ENCODE data around the gene INTS4.
"Not testable (repeated sequence)": the region's sequence is repeated elsewhere in the genome, so short reads cannot be mapped to it uniquely, and the experiment has no call there.

The INTS4 gene

GRCh38 chr11:78023426-78023825 is 29.0 kb upstream of the INTS4 start:
- no peak for DNase-seq (ENCODE audit: low spot score)

DNA sequence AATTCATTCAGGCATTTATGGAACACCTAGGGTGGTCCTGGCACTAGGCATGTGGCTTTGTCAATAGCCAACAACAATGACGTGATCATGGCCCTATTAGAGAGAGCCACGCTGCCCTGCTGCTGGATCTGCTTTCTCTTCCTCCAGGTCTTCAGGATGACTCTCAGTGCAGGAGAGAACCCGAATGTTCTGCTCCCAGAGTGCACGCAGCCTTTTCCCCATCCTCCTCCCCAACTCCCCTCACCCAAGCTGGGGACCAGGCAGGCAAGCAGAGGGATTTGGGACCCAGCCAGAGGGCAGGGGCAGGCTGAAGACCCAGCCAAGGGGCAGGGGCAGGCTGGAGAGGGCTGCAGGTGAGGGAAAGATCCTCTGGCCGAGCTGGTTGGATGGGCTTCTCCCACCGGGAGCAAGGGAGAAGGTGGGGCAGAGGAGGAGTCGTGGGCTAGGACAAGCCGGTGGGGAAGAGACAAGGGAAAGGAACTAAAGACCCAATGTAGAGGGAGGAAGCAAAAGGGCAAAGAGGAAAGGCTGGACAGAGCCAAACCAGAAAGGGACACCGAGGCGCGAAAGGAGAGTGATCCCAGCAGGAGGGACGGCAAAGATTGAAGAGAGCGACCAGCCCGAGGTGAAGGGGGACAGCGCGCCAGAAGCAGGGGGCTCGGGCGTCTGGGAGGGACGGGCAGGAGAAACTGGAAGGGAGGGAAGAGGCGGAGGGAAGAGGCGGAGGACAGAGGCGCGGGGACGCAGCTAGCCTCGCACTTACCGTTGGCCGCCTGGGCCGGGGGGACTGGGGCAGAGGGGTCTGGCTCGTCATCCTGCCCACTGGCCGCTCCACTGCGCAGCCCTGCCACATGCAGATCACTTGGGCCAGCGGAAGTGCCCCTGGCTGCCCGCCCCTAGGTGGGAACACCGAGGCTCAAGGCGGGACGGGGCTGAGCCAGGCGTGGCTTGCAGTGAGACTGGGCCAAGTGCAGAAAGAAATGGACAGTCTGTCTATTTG is 28.2 kb upstream of the INTS4 start, which contains the start of gene KCTD14:
KCTD14 (minus strand) TSS at position 880 of the 1,000 bp plus-strand sequence; CDS start at position 853, 27 bp downstream.
- peak; percentile 66 for DNase-seq (ENCODE audit: low spot score)

DNA sequence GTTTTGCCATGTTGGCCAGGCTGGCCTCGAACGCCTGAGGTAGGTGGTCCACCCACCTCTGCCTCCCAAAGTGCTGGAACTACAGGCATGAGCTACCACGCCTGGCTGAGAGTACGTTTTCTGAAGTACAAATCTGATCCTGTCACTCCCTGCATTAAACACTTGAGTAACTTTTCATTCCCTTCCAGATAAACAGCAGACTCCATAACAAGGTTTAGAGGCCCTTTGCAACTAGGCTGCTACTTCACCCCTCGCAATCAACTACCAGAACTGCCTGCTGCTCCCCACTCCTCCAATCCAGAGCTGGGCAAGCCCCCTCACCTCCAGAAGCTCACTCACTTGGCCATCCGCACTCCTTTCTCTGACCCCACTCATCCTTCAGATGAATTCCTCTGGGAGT is 27.1 kb upstream of the INTS4 start:
- no peak for DNase-seq (ENCODE audit: low spot score)

DNA sequence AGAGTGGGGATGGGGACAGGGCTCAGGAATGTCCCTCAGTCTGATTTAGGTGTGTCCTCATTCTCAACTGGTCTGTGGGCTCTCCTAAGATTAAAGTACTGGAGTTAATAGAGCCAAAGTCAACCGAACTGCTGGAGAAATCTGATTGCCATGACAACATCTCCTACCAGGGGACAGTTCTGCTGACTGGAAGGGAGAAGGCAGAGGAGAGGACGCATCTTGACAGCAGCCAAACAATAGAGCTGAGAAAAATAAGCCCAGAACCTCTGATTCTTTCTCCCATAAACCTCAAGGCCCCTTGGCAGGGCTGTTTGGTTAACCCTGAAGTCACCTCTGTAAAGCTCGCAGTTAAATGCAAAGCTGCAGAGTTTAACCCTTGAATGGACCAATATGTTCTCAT is 25.8 kb upstream of the INTS4 start:
- DNase-seq (ENCODE audit: low spot score): no peak

- DNase-seq (ENCODE audit: low spot score): peak; percentile 4
These were observed 25.3 kb upstream of the INTS4 start for GRCh38 chr11:78019808-78020207.

DNA sequence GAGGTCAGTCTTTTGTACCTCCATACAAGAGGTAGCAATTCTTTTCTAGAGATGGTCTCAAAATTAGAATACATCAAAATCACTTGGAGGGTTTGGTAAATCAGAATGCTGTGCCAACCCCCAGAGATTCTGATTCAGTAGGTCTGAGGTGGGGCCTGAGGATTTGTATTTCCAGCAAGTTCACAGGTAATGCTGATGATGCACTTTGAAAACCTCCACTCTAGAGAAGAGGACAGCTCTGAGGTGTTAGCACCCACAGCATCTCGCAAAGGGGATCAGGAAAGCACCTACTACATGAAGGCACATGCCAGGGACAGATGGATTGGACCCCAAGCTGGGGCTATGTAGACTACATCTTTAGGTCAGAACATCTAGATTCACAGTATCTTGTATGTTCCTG is 21.4 kb upstream of the INTS4 start:
- no peak for DNase-seq (ENCODE audit: low spot score)

GRCh38 chr11:78014937-78015520 is 20.6 kb upstream of the INTS4 start:
- DNase-seq (ENCODE audit: low spot score): not testable (repeated sequence)

- DNase-seq (ENCODE audit: low spot score): no peak
These were observed 16.8 kb upstream of the INTS4 start for GRCh38 chr11:78011301-78011700.

- DNase-seq (ENCODE audit: low spot score): no peak
These were observed 16.3 kb upstream of the INTS4 start for GRCh38 chr11:78010755-78011154.

- DNase-seq (ENCODE audit: low spot score): no peak
These were observed 15.8 kb upstream of the INTS4 start for GRCh38 chr11:78010304-78010703.

DNA sequence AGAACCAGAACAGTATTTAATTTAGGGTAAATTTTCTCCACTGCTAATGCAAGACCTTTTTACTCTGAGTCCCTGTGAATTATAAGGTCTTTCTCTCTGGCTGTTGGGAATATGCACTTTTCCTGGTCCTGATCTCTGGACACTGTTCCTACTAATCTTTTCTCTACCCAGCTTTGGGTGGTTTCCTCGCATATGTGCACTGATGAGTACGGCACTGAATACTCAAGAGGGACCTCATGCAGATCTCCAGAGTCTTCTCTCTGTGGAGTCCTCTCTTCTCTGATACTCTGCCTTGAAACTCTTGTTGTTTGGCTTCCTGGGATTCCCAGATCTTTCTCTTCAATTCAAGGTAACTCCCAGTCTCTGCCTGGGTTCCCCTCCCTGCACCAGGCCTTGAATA is 14.6 kb upstream of the INTS4 start:
- DNase-seq (ENCODE audit: low spot score): no peak

DNA sequence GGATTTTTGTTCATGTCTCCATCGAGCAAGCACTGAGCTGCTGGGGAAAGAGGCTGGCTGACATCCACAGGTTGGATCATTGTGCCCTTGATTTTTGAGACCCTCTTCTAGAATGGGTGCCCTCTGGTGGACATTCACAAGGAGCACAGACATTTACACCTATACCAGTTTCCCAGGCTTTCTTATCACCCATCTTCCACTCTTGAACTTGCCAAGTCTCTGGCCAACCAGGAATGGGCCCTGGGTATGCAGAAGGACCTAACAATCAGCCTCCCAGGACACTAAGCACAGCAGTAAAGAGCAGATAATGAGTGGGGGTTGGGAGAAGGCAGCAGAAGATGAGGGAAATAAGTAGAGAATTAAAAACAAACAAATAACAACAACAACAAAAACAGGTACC is 5.7 kb upstream of the INTS4 start:
- DNase-seq (ENCODE audit: low spot score): peak; percentile 75

DNA sequence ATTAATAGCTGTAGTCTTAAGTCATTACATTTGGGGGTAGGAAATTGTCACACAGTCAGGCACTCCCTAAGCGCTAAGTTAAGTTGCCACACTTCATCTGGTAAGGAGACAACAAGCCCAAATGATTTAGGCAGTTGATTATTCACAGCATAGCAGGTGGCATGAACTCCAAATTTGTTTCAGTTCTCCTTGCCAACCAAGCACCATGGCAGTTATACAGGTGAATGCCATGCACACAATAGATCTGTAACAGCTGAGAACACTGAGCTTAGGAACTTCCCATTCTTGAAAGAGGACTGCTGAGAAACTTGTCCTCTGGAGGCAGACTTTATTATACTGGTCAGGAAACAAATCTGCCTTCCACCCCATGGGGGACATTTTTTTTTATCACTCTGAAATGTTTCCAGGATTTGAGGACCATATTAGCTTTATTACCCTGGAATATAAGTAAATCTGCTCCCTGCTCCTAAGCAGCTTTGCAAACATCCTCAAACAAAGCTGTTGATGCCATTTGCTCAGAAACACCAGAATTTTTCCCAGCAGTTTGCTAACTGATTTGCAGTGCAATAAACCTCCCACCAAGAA is 5.1 kb upstream of the INTS4 start:
- DNase-seq (ENCODE audit: low spot score): no peak

- DNase-seq (ENCODE audit: low spot score): no peak
These were observed 566 bp downstream of the INTS4 start for GRCh38 chr11:77993902-77994301.

- no peak for DNase-seq (ENCODE audit: low spot score)
These were observed 3.5 kb downstream of the INTS4 start for GRCh38 chr11:77990981-77991380.

GRCh38 chr11:77986456-77986855 is 8.0 kb downstream of the INTS4 start:
- not testable (repeated sequence) for DNase-seq (ENCODE audit: low spot score)

DNA sequence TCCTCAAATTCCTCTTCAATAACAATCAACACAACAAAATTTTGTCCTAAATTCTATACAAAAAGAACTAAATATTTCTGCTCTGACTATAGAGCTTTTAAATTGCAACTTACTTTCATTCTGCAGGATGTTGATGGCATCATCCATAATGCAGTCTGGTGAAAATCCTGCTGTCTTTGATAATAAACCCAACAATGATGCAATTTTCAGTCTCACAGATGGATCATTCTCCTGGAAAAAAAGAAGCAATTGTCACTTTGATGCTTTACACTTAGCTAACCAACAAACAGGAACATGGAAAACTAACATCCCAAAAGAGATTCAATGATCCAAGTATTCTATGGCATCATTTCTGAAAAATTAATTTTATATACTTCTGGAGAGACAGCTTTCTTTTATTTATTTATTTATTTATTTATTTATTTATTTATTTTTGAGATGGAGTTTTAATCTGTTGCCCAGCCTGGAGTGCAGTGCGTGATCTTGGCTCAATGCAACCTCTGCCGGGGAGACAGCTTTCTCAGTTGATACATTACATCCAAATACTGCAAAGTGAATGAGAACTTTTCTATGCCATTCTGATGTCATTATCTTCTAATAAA is 13.0 kb downstream of the INTS4 start:
- no peak for DNase-seq (ENCODE audit: low spot score)

GRCh38 chr11:77968337-77968736 is 26.1 kb downstream of the INTS4 start:
- DNase-seq (ENCODE audit: low spot score): no peak

DNA sequence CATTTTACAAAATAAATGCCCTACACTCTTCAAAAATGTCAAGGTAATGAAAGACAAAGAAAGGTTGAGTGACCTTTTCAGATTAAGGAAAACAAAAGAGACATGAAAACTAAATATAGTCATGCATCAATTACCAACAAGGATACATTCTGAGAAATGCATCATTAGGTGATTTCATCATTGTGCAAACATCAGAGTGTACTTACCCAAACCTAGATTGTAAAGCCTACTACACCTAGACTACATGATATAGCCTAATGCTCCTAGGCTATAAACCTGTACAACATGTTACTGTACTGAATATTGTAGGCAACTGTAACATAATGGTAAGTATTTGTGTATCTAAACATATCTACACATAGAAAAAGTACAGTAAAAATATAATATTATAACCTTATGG is 26.7 kb downstream of the INTS4 start:
- no peak for DNase-seq (ENCODE audit: low spot score)

DNA sequence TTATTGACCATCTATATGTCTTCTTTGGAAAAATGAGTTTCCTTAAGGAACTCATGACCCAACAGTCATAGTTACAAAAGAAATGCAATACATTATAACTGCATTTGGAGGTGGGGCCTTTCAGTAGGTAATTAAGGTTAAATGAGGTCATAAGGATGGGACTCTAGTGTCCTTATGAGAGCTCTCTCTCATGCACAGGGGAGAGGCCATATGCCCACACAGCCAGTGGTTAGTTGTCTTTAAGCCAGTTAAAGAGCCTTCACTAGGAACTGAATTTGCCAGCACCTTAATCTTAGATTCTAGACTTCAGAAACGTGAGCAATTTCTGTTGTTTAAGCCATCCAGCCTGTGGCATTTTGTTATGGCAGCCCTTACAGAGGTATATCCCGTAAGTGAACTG is 27.3 kb downstream of the INTS4 start:
- DNase-seq (ENCODE audit: low spot score): no peak

- no peak for DNase-seq (ENCODE audit: low spot score)
These were observed 28.1 kb downstream of the INTS4 start for GRCh38 chr11:77966338-77966737.

GRCh38 chr11:77959434-77959833 is 35.0 kb downstream of the INTS4 start:
- DNase-seq (ENCODE audit: low spot score): no peak
